Neural cell (in vitro differentiated cells): ENCODE data around the gene AURKA. TPM values are rescaled to one million over a fixed set of nuclear protein-coding genes. Genes with fewer than 3 reads are reported as not detected.

Experiments used
- H2AFZ ChIP-seq: fragments of 200-600, 300-800 bp; sonication (generic), shearing (Covaris generic); 2 replicates; pipeline ENCODE4 v1.6.0; 2014; ENCODE audit warnings: low read depth, mild to moderate bottlenecking, antibody characterized with exemption, low read length, moderate library complexity
- H3F3A ChIP-seq: fragments of 200-600 bp; shearing (Covaris generic); 2 replicates; pipeline ENCODE4 v1.6.1; 2016; ENCODE audit warnings: mild to moderate bottlenecking, moderate library complexity, mixed read lengths, antibody characterized with exemption, low read length; ENCODE audit not compliant: insufficient read depth, poor library complexity, severe bottlenecking
- H3K27ac ChIP-seq: fragments of 200-600, 300-800 bp; sonication (generic), shearing (Covaris generic); 2 replicates; pipeline ENCODE4 v1.5.1; 2014; ENCODE audit warnings: mild to moderate bottlenecking, low read length, moderate library complexity
- H3K27me3 ChIP-seq: fragments of 300-800, 200-600 bp; sonication (generic), shearing (Covaris generic); 2 replicates; pipeline ENCODE4 v1.6.0; 2014; ENCODE audit warnings: mild to moderate bottlenecking, low read depth, low read length, moderate library complexity; ENCODE audit not compliant: insufficient read depth
- H3K36me3 ChIP-seq: fragments of 300-800, 200-600 bp; sonication (generic), shearing (Covaris generic); 2 replicates; pipeline ENCODE4 v1.5.1; 2014; ENCODE audit warnings: mild to moderate bottlenecking, antibody characterized with exemption, low read length, moderate library complexity; ENCODE audit not compliant: insufficient read depth
- H3K4me2 ChIP-seq: fragments of 300-800, 200-600 bp; sonication (generic), shearing (Covaris generic); 2 replicates; pipeline ENCODE4 v1.6.0; 2014; ENCODE audit warnings: mild to moderate bottlenecking, low read length
- H3K4me3 ChIP-seq: fragments of 300-800, 200-600 bp; sonication (generic), shearing (Covaris generic); 2 replicates; pipeline ENCODE4 v1.5.1; 2014; ENCODE audit warnings: mild to moderate bottlenecking, low read length, moderate library complexity
- H3K79me2 ChIP-seq: fragments of 200-600 bp; shearing (Covaris generic); replicated peaks from 2 replicates; pipeline ENCODE4 v1.6.0; 2014; ENCODE audit warnings: mild to moderate bottlenecking, low read length, moderate library complexity; ENCODE audit not compliant: insufficient read depth
- H3K9ac ChIP-seq: fragments of 300-800, 200-600 bp; sonication (generic), shearing (Covaris generic); 2 replicates; pipeline ENCODE4 v1.6.1; 2016; ENCODE audit warnings: mild to moderate bottlenecking, low read length, mixed read lengths
- H3K9me2 ChIP-seq: fragments of 200-600 bp; shearing (Covaris generic); 2 replicates; pipeline ENCODE4 v1.6.1; 2016; ENCODE audit warnings: mild to moderate bottlenecking, low read length, mixed read lengths; ENCODE audit not compliant: insufficient read depth
- H3K9me3 ChIP-seq: fragments of 200-600, 300-800 bp; sonication (generic), shearing (Covaris generic); 2 replicates; pipeline ENCODE4 v1.6.1; 2016; ENCODE audit warnings: mild to moderate bottlenecking, mixed run types, low read length, moderate library complexity, mixed read lengths
- H4K20me1 ChIP-seq: fragments of 200-600 bp; shearing (Covaris generic); 2 replicates; pipeline ENCODE4 v1.6.1; 2016; ENCODE audit warnings: mild to moderate bottlenecking, mixed run types; ENCODE audit not compliant: insufficient read depth
- EP300 ChIP-seq: fragments of 450-650 bp; conservative IDR thresholded peaks from 2 replicates; pipeline ENCODE4 v1.6.1; 2014; ENCODE audit warnings: antibody characterized with exemption, mild to moderate bottlenecking, moderate library complexity; ENCODE audit not compliant: poor library complexity, severe bottlenecking
- EZH2 ChIP-seq: fragments of 200-600, 300-800 bp; shearing (Covaris generic), sonication (generic); IDR thresholded peaks from 2 replicates; pipeline ENCODE4 v1.6.1; 2014; ENCODE audit warnings: antibody characterized with exemption, low read length, borderline replicate concordance, mild to moderate bottlenecking; ENCODE audit not compliant: insufficient read depth, poor library complexity, severe bottlenecking
- MXI1 ChIP-seq: fragments of 450-650 bp; conservative IDR thresholded peaks from 2 replicates; pipeline ENCODE4 v1.6.1; 2014; ENCODE audit warnings: antibody characterized with exemption, mild to moderate bottlenecking; ENCODE audit not compliant: poor library complexity, severe bottlenecking
- POLR2AphosphoS5 ChIP-seq: IDR thresholded peaks from 2 replicates; pipeline ENCODE4 v1.6.1; 2012
- RAD21 ChIP-seq: fragments of 450-650 bp; conservative IDR thresholded peaks from 2 replicates; pipeline ENCODE4 v1.6.1; 2014; ENCODE audit warnings: antibody characterized with exemption, mild to moderate bottlenecking, moderate library complexity
- SMC3 ChIP-seq: fragments of 450-650 bp; conservative IDR thresholded peaks from 2 replicates; pipeline ENCODE4 v1.6.1; 2014; ENCODE audit warnings: antibody characterized with exemption, mild to moderate bottlenecking, moderate library complexity; ENCODE audit not compliant: poor library complexity
- TAF1 ChIP-seq: IDR thresholded peaks from 2 replicates; pipeline ENCODE4 v1.6.1; 2012; ENCODE audit warnings: low read depth
- polyA plus RNA-seq: library from polyadenylated mRNA; depleted of rRNA; stranded (reverse); fragments of >200 nt; gene quantifications from 2 replicates; pipeline ENCODE4 v1.2.3, GENCODE V29; 2014
- TF ChIP-seq, protein P1 (sequence below): IDR thresholded peaks from 2 replicates; pipeline ENCODE4 v1.6.1; 2012; ENCODE audit warnings: borderline replicate concordance
- TF ChIP-seq, protein P2 (sequence below): fragments of 450-650 bp; IDR thresholded peaks from 2 replicates; pipeline ENCODE4 v1.5.1; 2014; ENCODE audit warnings: antibody characterized with exemption, mild to moderate bottlenecking, moderate library complexity; ENCODE audit not compliant: poor library complexity, severe bottlenecking

AURKA gene
- polyA plus RNA-seq, 1 donor from 2014 or later: 2.5 TPM

GRCh38 chr20:56429941-56430340 is 37.9 kb upstream of the AURKA start:
- no peaks in the 10 kb centered on the region for H3K27me3 ChIP-seq
- H3K4me2 ChIP-seq: no peak overlapping the region
- H3K36me3 ChIP-seq: no peaks in the 10 kb centered on the region
- no peak overlapping the region for H3K27ac ChIP-seq
- no peak overlapping the region for H3K9ac ChIP-seq
- no peaks in the 10 kb centered on the region for H3K9me3 ChIP-seq
- no peaks in the 10 kb centered on the region for H3K79me2 ChIP-seq
- H4K20me1 ChIP-seq: no peaks in the 10 kb centered on the region
- H3K9me2 ChIP-seq: no peaks in the 10 kb centered on the region
- H2AFZ ChIP-seq: no peak overlapping the region
- TF ChIP-seq, protein P1, sequence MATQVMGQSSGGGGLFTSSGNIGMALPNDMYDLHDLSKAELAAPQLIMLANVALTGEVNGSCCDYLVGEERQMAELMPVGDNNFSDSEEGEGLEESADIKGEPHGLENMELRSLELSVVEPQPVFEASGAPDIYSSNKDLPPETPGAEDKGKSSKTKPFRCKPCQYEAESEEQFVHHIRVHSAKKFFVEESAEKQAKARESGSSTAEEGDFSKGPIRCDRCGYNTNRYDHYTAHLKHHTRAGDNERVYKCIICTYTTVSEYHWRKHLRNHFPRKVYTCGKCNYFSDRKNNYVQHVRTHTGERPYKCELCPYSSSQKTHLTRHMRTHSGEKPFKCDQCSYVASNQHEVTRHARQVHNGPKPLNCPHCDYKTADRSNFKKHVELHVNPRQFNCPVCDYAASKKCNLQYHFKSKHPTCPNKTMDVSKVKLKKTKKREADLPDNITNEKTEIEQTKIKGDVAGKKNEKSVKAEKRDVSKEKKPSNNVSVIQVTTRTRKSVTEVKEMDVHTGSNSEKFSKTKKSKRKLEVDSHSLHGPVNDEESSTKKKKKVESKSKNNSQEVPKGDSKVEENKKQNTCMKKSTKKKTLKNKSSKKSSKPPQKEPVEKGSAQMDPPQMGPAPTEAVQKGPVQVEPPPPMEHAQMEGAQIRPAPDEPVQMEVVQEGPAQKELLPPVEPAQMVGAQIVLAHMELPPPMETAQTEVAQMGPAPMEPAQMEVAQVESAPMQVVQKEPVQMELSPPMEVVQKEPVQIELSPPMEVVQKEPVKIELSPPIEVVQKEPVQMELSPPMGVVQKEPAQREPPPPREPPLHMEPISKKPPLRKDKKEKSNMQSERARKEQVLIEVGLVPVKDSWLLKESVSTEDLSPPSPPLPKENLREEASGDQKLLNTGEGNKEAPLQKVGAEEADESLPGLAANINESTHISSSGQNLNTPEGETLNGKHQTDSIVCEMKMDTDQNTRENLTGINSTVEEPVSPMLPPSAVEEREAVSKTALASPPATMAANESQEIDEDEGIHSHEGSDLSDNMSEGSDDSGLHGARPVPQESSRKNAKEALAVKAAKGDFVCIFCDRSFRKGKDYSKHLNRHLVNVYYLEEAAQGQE: no peak
- TF ChIP-seq TAF1 (no peak), EZH2 (no peak), MXI1 (no peak), POLR2AphosphoS5 (no peak), EP300 (no peak), SMC3 (no peak), RAD21 (no peak)
- TF ChIP-seq, protein P2, sequence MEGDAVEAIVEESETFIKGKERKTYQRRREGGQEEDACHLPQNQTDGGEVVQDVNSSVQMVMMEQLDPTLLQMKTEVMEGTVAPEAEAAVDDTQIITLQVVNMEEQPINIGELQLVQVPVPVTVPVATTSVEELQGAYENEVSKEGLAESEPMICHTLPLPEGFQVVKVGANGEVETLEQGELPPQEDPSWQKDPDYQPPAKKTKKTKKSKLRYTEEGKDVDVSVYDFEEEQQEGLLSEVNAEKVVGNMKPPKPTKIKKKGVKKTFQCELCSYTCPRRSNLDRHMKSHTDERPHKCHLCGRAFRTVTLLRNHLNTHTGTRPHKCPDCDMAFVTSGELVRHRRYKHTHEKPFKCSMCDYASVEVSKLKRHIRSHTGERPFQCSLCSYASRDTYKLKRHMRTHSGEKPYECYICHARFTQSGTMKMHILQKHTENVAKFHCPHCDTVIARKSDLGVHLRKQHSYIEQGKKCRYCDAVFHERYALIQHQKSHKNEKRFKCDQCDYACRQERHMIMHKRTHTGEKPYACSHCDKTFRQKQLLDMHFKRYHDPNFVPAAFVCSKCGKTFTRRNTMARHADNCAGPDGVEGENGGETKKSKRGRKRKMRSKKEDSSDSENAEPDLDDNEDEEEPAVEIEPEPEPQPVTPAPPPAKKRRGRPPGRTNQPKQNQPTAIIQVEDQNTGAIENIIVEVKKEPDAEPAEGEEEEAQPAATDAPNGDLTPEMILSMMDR: no peak
- H3K4me3 ChIP-seq: no peak overlapping the region
- no peaks in the 10 kb centered on the region for H3F3A ChIP-seq

DNA sequence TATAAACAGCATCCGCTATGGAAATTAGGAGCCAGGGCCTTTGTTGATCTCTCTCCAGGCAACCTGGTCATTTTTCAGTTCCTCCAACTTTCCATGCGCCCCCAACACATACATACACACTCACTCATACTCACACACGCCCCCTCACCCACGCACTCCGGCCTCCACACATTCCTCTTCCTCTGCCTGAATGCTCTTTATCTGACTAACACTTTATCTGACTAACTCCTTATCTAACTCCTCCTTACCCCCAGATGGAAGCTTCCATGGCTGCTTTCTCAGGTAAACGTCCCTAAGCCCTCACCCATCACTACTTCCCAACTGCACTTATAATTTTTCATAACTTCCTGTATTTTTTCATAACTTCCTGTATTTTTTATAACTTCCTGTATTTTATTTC is 37.5 kb upstream of the AURKA start:
- H3F3A ChIP-seq: no peaks in the 10 kb centered on the region
- no peaks in the 10 kb centered on the region for H3K9me2 ChIP-seq
- H3K36me3 ChIP-seq: no peaks in the 10 kb centered on the region
- TF ChIP-seq TAF1 (no peak), MXI1 (no peak), EP300 (no peak), POLR2AphosphoS5 (no peak)
- TF ChIP-seq, protein P1: no peak
- no peaks in the 10 kb centered on the region for H4K20me1 ChIP-seq
- H2AFZ ChIP-seq: no peak overlapping the region
- H3K4me2 ChIP-seq: no peak overlapping the region
- no peak overlapping the region for H3K27ac ChIP-seq
- no peak overlapping the region for H3K9ac ChIP-seq
- H3K79me2 ChIP-seq: no peaks in the 10 kb centered on the region
- H3K4me3 ChIP-seq: no peak overlapping the region
- no peaks in the 10 kb centered on the region for H3K27me3 ChIP-seq
- no peaks in the 10 kb centered on the region for H3K9me3 ChIP-seq
